ENCODE data around the gene P2RY11.
A peak's percentile ranks its signal among the peaks of the same experiment; 100 is the strongest.

Gene P2RY11

DNA sequence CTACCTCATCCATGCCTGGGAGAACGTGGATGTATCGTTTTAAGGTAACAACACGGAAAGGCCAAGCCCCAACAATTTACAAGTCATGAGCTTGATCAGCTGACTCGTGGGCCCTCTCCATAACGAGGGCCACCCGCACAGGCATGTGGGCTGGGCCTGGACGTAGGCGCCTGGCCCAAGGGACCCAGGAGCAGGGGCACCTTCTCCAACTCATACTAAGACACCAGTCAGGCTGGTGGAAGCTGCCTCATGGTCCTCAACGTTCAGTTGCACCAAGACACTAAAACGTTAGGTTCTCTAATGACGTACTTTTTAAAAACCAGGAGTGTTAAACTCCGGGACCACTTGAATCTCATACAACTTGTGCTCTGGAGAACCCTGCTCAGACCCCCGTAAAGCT lies 30.0 kb downstream of the P2RY11 start:
- DNase-seq (ENCODE audit: low spot score), result no peak

DNA sequence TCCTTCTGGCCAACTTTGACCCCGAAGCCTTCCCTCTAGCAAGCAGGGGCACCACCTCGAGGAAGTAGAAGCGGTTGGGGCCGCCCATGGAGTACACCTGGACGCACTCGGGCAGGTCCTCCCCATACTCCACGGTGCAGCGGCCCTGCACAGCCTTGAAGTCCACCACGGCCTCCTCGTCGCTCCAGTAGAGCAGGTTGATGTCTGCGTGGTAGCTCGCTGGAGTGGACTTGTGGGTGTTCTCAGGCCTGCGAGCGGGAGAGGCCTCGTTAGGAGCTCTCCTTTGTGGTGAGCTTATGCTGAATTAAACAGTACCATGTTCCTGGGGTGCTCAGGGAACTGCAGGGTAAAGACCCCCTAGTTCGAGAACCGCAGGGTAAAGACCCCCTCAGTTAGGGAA lies 30.5 kb downstream of the P2RY11 start:
- no peak for DNase-seq (ENCODE audit: low spot score)

DNA sequence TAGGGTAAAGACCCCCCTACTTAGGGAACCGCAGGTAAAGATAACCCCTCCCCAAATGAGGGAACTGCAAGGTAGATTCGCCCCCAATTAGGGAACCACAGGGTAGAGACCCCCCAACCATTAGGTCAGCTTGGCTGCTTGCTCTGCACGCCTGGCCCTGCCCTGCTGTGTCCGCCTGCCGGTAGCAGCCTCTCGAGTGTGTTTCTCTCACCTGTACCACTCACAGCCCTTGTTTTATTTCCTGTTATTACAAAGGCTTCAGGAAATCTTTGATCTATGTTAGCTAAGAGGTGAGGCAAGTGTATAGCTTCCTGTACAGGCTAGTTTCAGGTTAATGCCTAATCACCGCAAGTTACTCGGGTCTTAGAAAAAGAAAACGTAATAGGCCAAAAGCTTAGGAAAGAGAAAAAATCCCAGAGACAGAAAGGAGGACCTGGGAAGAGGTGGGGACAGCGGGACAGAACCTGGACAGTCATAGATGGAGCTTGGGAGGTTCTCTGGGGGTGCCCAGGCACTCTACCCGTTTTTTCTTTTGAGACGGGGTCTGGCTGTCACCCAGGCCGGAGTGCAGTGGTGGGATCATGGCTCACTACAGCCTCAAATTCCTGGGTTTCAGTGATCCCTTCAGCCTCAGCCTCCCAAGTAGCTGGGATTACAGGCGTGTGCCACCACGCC lies 31.3 kb downstream of the P2RY11 start:
- no peak for DNase-seq (ENCODE audit: low spot score)

DNA sequence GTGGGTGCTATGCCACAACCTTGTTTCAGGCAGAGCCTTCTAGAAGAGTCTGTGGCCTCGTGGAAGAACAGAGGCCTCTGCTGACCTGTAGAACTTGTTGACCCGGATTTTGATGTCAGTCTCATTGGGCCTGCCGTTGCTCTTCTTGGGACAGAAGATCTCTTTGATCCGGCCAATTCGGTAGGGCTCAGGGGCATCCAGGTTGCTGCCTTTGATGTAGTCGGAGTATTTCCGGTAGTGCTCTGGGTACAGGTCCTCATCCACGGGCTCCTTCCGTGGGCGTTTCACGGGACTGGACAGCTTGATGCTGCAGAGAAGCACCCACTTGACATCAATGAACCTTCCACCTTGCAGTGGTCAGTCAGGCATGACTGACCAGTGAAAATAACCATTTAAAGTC lies 32.2 kb downstream of the P2RY11 start:
- no peak for DNase-seq (ENCODE audit: low spot score)

DNA sequence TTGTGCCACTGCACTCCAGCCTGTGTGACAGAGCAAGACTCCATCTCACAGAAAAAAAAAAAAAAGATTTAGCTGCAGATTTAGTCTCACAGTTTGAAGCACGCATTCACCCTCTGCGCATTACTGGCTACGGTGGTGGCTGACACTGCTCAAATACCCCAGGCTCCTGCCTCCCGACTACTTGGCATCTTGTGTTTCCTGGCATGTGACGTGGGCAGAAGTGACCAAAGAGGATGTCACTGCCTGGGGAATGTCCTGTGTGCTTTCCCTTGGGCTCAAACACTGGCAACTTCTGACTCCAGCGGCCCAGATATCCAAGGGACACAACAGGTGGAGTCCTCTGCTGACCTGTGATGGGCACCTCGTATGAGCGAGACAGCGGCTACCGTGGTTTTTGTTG lies 32.9 kb downstream of the P2RY11 start:
- DNase-seq (ENCODE audit: low spot score), result no peak

DNA sequence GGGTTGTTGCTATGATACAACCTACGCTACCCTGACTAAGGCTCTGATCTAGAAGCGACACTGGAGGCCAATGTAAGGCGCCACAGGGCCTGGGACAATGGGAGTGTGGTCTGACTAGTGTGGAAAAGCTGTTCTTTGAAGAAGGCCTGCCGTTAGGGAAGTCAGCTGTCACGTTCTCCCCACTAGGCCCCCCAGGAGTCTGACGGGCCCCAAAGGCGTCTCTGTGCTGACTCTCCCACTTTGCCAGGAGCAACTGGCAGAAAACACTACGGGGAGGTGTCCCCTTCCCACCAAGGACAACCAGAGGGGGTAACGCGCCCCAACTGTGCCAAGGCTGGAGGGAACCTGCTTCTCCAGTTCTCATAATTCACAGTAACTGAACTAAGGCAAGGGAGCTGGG lies 33.5 kb downstream of the P2RY11 start:
- DNase-seq (ENCODE audit: low spot score), result no peak

DNA sequence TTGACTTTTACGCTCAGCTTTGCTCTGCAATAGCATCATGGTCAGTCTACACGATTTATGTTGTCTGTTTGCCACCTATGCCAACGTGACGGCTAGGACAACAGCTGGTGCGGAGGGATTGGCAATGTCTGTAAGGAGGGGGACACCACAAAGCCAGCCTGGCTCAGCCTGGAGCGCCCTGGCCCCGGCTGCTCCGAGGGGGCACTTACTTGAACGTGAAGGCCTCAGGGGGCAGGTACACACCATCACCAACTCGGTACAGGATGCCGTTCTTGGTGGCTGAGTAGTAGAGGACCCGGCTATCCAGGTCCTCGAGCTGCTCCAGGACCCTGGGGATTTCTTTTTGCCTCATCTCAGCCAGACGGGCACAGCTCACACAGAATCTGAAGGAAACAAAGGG lies 34.6 kb downstream of the P2RY11 start:
- no peak for DNase-seq (ENCODE audit: low spot score)

DNA sequence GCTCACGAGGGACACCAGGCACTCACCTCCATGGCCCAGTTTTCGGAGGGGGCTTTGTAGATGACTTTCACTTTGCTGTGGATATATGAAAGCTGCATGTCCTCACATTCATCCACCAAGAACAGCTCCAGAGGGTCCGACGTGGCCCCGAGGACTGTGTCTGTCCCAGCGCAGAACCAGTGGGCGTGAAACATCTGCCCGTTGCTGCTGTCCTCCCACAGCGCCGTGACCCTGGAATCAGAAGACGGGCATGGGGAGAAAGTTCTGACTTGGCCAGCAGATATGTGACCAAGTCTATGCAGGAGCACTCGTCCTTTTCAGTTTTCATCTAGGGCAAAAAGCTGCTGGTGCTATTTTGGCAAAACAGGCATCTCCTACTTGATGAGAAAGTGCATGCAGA lies 37.9 kb downstream of the P2RY11 start:
- DNase-seq (ENCODE audit: low spot score), result no peak

DNA sequence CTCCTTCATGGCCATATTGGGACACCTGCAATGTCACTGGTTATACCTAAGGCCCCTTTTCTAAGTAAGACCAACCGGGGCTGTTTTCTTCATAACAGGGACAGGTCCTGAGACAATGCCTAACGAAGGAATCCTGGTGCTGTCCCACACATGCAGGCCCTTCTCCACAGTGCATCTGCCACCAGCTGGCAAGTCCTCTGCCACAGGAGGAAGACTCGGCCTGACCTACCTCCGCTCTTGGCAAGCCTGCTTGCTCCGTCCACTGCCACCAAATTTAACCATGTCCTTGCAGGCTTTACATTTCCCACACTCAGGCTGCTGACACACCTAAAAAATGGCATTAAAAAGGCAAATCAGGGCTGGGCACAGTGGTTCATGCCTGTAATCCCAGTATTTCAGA lies 40.0 kb downstream of the P2RY11 start:
- no peak for DNase-seq (ENCODE audit: low spot score)

DNA sequence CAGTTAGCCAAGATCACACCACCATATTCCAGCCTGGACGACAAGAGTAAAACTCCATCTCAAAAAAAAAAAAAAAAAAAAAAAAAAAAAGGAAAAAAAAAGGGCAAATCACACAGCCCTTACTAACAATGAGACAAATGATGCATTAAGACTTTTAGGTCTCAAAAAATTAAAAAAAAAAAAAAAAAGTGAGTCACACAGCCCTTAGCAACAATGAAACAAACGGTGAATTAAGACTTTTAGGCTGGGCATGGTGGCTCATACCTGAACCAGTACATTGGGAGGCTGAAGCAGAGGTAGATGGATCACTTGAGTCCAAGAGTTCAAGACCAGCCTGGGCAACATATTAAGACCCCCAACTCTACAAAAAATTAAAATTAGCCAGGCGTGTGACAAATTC lies 40.6 kb downstream of the P2RY11 start:
- DNase-seq (ENCODE audit: low spot score), result no peak

DNA sequence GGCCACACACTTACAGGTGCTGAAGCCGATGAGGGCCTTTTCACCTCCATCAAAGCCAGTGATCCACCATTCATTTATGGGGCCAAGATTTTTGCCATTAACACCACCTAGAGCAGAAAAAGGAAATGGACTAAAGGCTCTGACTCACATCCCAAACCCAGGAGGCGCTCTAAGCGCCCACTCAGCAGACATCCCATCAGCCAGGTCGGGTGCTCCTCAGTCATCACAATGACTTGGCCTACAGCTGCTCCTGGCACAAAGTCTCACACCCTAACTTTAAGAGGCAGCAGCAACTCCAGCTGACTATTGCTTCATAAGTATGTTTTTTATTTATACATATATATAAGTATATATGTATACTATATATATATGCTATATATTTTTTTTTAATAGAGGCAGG lies 44.3 kb downstream of the P2RY11 start:
- no peak for DNase-seq (ENCODE audit: low spot score)

DNA sequence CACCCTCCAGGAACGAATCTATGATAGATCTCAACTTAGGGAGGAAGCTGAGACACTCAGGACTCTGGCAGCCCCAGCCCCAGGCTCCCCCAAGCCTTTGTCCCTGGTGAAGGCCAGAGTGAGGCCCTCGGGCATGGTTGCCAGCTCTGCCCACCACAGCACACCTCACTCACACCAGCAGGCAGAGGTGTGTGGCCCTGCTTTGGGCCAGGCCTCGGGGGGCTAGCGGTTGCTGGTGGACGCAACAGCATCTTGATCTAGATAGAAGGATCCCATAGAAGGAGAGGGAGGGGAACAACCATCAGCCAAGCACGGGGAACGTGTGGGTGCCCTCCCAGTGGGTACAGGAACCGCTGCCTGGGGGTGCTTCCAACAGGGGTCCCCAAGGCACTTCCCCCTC lies 46.6 kb downstream of the P2RY11 start:
- peak; percentile 2 for DNase-seq (ENCODE audit: low spot score)

DNA sequence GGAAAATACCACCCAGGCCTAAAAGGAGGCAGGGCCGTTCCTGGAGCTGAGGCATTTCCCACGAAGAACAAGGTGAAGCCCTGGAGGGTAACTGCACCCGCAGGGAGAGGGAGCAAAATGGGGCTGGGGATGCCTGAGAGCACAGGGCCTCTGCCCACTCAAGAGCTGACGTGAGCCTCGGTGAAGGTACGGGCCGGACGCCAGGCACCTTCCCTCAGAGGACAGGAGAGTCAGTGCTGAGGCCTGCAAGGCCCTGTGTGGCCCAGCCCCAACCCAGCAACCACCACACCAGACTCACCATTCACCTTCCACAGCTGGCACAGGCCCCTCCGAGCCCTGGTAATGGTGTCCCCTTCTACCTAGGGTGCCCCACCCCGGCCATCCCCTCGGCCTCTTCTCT lies 47.0 kb downstream of the P2RY11 start:
- DNase-seq (ENCODE audit: low spot score), result peak; percentile 0

DNA sequence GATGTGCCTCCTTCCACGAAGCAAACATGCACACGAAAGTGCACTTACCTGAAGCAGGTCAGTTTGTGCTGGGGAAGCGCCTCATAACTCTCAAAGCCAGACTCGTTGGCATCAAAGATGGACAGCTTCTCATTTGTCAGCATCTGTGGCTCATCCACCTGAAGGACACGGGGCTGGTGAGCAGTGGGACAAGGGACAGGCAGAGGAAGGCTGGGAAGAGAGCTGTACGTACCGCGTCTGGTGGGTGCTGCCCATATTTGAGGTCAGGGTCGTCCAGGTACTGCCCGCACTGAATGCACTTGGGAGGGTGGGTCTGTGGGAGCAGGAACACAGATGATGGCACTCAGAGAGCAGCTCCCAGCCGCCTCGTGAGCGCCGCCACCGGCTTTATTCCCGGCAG lies 48.1 kb downstream of the P2RY11 start:
- DNase-seq (ENCODE audit: low spot score), result peak; percentile 0

DNA sequence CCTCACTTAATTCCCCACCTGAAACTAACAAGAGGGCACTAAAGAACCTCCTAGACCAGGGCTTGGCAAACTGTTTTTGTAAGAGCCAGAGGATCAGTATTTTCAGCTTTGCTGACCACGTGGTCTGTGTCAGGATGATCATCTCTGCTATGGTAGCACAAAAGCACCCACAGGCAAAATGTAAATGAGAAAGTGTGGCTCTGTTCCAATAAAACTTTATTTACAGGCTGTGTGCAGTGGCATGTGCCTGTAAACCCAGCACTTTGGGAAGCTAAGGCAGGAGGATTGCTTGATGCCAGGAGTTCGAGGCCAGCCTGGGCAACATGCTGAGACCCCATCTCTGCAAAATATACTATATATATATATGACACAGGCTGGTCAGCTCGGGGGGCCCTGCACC lies 52.0 kb downstream of the P2RY11 start:
- no peak for DNase-seq (ENCODE audit: low spot score)
